ENCODE results near the gene ARPC1A.

The ARPC1A gene

DNA sequence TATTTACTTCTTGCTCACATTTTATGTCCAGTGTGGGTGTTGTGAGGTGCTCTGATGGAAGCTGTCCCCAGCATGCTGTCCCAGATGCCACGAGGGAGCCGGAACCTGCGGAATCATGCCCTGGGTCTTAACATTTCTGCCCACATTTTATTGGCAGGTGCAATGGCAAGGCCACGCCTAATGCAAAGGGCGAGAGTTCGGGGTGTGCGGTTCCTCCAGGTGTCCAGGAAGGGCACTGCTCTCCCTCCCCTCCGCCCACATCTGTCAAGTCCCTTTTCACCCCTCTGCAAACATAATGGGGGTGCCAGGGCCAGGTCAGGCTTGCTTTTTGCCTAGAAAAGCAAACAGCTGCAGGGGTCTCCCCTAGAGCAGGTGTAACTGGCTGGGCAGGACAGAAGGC, 66.3 kb downstream of the ARPC1A start:
- DNase-seq: no peak

DNA sequence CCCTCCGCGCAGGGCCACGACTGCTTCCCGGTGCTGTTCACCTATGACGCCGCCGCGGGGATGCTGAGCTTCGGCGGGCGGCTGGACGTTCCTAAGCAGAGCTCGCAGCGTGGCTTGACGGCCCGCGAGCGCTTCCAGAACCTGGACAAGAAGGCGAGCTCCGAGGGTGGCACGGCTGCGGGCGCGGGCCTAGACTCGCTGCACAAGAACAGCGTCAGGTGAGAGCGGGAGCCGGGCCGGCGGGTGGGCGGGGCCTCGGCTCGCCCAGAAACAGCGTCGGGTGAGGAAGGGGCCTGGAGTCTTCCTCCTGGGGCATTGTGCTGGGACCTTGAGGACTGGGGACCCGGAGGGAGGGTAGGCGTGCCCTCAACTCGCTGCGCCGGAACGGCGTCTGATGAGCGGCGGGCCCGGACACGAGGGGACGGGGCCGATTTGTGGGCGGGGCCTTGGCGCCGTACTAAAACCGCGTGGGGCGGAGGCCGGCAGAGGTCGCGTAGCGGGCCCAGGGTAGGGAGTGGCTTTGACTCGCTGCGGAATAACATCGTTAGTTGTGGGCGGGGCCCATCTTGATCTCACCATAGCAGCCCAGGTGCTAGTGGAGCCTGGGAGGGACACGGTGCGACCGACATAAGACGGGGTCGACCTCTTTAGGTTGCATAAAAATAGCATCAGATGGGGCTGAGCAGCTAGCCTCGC, 67.1 kb downstream of the ARPC1A start:
- peak; percentile 78 for DNase-seq

DNA sequence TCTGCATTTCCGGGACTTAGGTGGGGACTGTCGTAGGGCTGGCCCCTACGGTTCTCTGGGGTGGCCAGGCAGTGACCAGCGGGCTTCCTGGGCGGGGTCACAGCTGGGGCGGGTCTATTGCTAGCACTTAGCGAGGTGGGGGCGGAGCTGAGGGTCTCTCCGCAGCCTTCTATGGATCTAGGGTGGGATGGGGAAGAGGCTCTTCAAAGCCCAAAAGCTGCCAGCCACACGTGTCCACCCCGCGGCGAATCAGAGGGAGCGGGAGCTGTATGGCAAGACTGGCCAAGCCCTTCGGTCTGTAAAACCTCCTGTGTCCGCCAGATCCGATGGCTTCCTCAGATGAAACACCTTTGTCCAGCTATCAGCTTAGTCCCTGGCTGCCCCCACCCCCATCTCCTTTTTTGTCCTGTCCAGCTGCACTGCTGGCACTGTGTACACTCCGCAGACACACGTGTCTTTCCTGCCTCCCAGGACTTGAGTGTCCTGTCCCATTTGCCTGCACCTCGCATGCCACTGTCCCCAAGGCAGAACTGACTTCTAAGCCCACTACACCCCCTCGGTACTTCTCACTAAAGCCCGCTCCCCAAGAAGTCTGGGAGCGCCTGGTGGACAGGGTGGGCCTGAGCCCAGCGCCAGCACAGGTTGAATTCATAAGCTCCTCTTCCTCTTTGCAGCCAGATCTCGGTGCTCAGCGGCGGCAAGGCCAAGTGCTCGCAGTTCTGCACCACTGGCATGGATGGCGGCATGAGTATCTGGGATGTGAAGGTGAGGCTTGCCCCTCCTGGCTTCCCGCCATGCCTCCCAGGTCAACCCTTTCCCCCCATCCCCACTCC, 67.9 kb downstream of the ARPC1A start:
- DNase-seq: no peak

DNA sequence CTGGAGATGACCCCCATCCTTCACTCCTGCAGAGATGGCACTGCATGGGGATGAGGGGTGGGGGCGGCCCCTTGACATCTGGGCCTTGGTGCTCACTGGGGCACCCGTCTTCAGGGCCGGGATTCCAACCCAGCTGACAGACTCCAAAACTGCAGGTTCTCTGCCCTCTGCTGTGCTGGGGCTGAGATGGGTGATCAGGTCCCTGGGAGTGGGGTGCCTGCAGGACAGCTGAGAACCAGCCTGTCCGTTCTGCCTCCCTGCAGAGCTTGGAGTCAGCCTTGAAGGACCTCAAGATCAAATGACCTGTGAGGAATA, 68.4 kb downstream of the ARPC1A start:
- no peak for DNase-seq

DNA sequence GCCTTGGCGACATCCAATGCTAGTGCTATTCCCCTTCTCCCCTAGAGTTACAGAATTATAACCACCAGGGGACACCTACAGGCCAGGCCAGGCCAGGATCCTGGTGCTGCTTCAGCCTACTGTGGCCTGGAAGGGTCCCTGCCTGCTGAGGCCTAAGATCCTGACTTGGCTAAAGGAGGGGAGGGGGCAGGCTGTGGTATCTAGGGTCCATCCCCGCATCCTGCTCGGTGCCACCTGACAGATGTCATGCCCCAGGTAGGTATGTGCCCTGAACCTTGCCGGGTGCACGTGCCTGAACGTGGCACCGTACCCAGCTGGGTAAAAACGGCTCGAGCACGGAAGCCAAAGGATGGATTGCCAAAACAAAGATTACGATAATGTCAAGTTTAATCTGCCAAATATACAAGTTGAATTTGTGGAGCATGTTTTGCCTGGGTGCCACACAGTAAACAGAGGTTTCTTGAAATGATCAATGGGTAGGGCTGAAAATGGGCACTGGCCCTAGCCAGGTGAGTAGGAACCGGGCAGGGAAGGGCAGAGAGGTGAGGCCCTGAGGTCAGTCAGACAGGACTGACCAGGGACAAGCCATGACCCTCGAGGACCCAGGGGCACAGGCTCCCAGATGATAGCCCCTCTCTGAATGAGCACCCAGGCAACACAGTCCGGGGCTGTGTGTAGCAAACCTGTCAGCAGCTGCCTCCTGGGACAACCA, 70.1 kb downstream of the ARPC1A start:
- no peak for DNase-seq

DNA sequence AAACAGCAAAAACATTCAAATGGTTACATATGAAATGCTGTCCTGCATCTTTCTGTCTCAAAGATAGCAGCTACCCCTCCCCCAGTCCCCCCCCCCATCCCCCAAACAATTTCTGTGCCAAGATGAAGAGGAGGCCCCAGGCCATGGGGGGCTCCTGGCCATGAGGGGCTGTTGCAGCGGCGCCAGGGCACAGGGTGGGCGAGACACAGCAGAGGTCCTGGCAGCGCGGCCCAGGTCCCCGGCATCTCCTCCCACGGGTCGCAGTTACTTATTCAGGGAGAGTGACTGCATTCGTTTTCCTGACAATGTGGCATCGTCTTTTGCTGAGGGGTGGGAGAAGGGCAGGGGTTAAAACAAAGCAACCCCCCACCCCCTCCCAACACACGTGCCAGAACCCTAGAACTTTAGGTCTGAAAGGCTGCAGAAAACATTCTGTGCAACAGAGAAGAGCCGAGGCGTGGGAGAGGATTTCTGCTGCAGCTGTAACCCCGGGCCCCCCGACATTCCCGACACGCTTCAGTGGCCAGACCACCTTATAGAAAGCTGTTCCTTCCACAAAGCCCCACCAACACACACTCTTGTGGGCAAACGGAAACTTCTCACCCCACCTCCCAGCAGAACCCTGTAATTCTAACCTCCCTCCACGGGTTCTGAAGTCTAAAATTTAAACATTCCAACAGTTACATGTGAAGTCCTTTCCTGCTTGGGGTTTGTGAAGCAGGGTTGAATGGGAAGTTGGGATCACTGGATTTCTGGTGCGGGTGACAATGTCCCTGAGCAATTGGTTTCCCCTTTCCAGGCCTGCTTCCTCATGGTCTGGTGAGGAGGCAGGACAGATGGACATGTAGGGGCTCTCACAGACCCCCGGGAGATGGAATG, 71.0 kb downstream of the ARPC1A start:
- no peak for DNase-seq

DNA sequence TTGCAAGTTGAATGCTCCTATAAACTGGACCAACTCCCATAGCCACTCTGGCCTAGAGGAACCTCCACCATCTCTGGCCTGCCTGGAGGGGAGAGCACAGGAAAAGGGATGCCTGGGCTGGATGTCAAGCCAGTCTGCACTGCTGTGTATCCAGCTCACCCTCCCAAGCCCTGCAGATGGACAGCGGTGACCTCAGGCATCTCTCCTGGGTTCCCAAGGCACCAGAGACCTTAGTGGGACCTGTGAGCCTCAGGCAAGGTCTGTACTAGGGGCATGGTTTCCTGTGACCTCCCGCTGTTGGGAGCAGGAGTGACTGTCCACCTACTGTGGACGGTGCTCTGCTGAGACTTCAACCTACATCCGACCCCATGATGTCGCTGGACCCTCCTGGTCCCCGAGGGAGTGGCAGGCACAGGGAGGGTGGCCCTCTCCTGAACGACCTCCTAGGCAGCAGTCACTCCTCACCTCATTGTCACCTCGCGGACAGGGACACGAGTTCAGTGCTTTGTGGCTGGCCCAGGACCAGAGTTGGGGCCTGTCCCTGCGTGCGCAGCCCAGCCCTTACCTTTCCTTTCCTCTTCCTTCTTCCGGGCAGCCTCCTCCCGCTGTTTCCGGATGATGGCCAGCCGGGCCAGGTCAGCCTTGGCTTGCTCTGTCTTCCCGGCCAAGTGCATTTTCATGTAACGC, 71.7 kb downstream of the ARPC1A start:
- no peak for DNase-seq

DNA sequence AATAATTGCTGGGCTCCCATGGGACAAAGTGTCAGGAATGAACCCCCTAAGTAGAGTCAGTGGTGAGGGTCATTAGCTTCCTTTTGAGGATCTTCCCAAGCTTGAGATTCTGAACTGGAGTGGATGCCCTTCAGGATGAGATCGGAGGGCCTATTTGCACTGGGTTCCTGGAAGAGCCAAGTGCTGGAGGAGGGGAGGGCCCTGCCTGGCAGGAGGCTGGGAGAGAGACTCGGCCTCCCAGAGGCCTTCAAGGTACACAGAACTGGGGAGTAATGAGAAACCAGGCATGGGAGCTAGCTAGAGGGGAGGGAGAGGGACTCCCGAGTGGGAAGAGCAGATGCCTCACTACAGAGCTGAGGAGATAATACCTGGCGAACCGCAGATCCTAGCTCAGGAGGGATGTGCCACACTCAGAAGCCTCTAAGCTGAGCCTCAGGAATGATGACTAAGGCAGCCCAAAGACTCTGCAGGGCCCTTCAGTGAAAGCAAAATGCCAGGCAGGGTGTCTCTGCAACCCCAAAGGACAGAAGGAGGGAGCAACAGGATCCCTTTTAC, 73.3 kb downstream of the ARPC1A start:
- DNase-seq: no peak

DNA sequence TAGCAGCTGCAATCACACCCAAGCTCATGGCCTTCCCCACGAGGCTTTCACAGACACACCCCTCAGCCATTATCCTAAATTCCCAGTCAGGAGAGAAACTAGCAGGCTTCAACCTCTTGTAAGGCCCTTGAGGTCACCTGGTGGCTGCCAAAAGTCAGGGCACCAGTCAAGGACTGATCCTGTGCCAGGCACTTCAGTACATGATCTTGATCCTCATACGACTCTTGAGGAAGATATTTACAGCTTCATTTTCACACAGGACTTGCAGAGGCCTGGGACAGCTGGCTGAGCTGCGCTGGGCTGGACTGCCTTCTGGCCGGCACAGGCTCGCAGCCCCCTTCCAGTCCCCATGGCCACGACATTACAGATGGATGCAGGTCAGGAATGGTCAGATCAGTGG, 73.9 kb downstream of the ARPC1A start:
- no peak for DNase-seq

DNA sequence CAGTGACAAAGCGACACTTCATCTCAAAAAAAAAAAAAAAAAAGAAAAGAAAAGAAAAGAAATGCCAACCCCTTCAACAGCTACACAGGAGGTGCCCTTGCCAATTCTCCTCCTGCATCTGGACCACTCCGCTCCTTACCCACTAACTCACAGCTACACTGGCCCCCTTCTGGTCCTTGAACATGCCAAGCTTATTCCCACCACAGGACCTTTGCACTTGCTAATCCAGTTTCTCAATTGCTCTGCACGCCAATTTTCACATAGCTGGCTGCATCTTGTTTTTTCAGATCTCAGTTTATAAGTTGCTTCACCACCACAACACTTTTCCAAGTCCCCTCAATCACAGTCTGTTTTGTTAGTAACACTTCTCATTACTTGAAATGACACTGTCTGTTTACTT, 77.2 kb downstream of the ARPC1A start:
- no peak for DNase-seq

DNA sequence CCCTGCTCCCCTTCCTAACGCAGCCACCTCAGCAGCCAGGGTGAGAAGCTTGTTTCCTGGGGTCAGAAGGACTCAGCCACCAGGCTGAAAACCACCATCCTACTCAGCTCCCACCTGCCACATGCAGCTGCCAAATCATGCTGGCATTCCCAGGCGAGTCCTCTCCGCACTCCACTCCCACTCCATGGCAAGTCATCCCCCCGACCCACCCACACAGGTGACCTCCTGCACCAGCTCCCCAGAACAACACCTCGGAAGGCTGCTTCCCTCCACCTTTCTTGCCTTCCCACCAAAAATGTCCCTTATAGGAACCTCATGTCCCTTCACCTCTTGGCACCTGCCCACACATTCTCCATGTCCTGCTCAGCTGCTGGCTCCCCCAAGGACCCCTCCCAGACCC, 78.1 kb downstream of the ARPC1A start:
- DNase-seq: no peak

DNA sequence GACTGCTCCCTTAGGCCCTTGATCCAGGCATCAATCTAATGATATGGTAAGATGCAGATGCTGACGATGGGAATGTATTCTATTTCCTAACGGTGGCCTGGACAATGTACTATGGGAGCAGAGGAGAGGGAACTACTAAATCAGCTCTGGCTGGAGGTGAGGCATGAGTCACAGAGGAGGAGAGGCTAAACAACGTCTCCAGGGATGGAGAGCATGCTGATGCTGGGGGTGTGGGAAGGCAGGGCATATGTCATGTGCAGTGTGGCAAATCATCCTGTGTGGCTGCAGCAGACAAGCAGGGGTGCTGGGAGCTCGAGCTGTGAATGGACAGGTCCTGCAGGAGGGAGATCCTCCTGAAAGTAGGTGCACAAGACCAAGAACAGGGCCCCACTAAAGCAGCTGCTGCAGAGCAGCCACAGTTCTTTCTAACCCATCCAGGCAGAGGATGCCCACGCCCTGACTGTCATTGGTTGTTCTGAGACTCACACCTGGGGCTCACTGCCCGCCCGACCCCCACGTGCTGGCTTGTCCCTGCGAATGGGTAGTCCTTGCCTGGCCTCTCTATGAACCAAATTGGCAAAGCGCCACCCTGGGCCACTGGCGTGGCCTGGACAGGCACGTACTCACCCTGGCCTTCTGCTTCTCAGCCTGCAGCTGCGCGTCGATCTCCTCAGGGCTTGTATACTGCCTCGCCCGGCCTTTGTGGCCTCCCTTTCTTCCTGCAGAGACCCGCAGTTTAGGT, 78.7 kb downstream of the ARPC1A start:
- no peak for DNase-seq

DNA sequence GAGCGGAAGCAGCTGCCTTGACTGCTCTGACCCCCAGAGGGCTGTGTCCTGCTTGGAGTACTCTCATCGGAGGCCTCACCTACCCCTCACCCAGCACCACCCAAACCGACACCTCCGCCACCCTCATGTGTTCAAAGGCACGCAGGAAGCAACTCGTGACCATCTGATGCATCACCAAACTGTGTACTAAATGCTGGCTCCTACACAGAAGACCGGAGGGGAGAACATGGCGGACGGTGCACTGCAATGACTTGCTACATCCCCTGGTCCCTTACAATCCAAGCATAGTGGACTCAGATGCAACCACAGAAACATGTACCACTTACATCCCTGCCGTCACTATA, 79.3 kb downstream of the ARPC1A start:
- no peak for DNase-seq

DNA sequence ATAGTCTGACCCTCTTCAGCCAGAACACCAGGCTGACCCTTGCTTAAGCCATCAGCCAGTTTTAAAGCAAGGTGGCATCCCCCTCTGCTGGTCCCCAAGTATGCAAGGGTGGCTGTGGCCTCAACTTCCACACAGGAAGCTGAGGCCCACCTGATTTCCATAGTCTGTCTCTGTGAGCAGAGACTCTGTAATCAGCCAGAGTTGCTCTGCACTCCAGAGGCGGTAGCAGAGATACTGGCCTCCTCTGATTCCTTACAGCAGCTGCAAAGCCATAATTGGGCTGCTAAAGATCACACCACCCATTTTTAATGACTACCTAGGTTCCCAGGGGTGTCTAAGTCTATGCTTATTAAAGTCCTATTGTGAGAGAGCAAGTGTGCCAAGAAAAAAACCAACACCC, 80.9 kb downstream of the ARPC1A start:
- no peak for DNase-seq

DNA sequence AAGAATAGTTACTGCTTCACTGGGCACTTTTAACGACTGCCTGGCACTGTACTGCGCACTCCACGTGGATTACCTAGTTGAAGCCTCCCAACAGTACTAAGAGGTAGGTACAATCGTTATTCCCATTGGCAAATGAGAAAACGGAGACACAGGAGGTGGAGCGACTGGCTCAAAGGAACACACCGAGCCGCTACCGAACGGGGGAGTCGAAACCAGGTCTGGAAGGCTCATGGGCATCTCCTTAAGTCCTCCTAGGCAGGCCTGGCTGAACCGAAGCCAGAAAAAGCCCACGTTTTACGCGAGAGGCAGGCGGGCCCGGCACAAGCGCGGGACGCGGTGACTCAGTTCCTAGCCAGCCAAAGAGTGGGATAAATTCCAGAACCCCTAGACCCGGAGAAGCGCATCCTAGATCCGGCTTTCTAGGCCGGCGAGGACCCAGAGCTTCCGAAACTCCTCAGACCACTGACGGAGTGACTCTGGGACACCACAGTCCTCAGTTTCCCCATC, 82.2 kb downstream of the ARPC1A start:
- peak; percentile 29 for DNase-seq

DNA sequence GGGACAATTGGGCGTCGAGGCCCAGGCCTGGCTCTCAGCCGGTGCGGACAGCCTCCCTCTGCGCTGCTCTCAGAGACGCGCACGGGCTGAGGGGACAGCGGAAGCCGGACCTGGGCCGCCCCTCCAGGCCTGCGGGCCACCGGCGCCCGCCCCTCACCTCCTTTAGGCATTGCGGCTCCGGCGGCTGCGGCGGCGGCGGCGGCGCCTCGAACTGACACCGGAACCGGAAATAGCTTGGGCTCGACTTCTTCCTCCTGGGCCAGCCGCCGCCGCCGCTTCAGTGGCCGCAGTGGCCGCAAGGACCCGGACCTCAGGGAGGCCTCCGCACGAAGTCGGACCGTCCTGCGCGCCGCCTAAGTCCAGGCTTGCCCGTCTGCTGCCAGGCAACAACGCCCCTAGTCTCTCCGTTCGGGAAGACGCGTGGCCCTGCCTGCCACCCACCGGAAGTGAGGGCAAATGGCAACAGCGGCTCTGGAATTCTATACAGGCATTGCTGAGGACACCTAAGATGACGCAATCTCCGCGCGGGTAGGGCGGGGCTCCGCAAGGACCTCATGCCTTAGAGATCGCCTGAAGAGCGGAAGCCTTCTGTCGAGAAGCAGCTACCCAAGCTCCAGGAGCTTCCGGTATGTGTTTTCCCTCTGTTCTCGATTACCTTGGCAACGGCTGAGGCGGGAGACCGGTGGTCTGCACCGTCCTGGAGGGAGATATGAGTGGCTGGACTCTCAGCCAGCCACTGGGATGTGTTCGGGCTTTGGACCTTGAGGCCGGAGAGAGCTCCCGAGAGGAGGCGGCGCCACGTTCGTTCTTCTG, 82.9 kb downstream of the ARPC1A start, which contains the start of the genes BUD31 and PDAP1:
TSS of gene BUD31 (plus strand) at position 591 of the 813 bp plus-strand sequence. CDS start 2,124 bp downstream, outside the sequence.
TSS of gene PDAP1 (minus strand) at position 219 of the 813 bp plus-strand sequence. CDS start at position 170, 49 bp downstream.
- DNase-seq: peak; percentile 93

DNA sequence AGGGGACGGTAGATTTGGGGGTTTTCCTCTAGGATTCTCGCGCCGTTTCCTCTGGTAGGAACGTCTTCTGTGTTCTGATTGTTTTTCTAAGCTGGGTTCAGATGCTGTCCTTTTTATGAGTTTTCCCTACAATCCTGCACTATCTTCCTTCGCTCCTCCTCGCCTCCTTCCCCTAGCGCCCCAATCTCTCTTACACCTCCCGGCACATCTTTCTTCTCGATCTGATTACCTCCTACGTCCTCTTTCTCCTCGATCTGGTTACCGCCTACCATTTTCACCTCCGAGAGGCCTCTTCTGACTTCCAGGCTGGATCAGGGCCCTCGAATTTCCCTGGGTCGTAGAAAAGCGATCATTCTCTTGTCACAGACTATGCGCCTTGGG, 83.5 kb downstream of the ARPC1A start:
- DNase-seq: no peak

DNA sequence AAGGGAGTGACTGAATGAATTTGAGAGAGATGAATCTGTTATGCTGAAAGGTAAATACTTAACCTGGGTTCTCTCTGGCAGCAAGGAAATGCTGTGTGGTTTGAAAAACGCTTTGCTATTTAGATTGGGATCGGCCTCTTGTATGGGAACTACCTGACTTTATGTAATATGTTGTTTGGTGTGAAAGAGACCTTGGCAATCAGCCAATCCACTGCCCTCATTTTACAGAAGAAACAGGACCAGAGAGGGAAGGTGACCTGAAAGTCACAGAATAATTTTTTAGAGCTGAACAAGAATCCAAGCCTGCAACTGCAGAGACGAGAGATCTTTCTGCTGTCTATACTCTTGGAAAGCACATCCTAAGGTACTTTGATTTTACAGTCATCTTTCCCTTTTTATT, 84.1 kb downstream of the ARPC1A start:
- no peak for DNase-seq

DNA sequence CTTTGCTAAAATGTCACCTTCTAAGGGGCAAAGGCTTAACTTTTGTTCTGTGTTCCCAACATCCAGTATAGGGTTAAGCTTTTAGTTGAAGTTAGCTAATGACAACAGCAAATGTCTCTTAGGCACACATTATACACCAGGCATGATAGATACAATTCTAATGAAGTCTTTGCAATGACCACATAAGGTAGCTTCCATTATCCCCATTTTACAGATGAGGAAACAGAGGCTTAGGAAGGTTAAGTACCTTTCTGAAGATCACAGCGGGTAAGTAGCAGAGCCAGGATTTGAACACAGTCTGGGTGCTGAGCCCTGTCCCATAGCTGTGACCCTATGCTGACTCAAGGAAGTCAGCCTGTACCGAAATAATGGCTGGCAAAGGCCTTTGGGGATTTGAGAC, 84.9 kb downstream of the ARPC1A start:
- no peak for DNase-seq

DNA sequence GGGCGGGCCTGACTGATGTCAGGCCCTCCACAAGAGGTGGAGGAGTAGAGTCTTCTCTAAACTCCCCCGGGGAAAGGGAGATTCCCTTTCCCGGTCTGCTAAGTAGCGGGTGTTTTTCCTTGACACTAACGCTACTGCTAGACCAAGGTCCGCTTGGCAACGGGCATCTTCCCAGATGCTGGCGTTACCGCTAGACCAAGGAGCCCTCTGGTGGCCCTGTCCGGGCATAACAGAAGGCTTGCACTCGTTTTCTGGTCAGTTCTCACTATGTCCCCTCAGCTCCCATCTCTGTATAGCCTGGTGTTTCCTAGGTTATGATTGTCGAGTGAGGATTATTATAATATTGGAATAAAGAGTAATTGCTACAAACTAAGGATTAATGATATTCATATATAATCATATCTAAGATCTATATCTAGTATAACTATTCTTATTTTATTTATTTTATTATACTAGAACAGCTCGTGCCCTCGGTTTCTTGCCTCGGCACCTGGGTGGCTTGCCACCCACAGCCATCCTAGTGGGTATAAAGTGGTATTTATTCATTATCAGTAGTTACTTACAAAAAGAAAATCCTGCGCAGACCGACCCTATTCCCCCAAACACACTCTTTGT, 89.9 kb downstream of the ARPC1A start:
- DNase-seq: peak; percentile 15
